D721Med (cell line): Measurements from ENCODE around the gene PER3.
A peak's percentile ranks its signal among the peaks of the same experiment; 100 is the strongest.

ENCODE experiments used
- DNase-seq: peaks from one replicate; pipeline ENCODE4 v3.0.0; 2011; ENCODE audit warnings: low spot score; ENCODE audit not compliant: insufficient read length
- FAIRE-seq: peaks from 2 replicates; lab custom pipeline; 2011; peaks lifted over from hg19 to GRCh38; lab: Jason Lieb, UNC
- TF ChIP-seq, protein P1 (sequence below): IDR thresholded peaks from 2 replicates; pipeline ENCODE4 v1.5.1; 2012; ENCODE audit warnings: mild to moderate bottlenecking, control low read depth; ENCODE audit not compliant: insufficient read depth; ENCODE audit errors: missing control alignments

Gene PER3

DNA sequence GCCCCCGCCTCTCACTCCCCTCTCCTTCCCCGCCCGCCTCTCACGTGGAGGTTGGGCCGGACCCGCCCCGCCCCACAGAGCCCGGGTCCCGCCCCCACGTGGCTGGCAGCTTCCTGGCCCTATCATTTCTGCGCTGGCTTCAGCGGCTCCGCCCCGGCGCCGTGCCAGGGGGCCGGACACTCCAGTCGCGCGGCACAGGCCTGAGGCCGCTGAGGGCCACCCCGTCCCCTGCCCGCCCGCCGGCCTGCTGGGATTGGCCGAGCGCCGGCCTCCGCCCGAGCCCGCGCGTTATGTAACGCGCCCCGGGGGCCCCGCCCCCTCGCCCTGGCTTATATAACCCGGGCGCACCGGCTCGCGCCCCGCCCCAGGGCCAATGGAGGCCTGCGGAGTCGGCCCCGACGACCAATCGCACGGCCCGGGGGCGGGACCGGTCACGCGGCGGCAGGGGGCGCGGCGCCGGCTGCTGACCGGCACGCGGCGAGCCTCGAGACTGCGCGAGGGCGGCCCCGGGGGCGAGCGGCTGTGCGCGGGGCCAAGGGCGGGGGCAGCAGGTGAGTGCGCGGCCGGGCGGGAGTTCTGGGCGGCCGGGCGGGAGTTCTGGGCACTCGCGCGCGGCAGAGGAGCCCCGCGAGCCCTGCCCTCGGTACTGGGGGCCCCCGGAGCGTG lies at the start of gene PER3:
TSS of gene PER3 (plus strand) at position 466 of the 666 bp plus-strand sequence. CDS start 587 bp downstream, outside the sequence.
- TF ChIP-seq, protein P1, sequence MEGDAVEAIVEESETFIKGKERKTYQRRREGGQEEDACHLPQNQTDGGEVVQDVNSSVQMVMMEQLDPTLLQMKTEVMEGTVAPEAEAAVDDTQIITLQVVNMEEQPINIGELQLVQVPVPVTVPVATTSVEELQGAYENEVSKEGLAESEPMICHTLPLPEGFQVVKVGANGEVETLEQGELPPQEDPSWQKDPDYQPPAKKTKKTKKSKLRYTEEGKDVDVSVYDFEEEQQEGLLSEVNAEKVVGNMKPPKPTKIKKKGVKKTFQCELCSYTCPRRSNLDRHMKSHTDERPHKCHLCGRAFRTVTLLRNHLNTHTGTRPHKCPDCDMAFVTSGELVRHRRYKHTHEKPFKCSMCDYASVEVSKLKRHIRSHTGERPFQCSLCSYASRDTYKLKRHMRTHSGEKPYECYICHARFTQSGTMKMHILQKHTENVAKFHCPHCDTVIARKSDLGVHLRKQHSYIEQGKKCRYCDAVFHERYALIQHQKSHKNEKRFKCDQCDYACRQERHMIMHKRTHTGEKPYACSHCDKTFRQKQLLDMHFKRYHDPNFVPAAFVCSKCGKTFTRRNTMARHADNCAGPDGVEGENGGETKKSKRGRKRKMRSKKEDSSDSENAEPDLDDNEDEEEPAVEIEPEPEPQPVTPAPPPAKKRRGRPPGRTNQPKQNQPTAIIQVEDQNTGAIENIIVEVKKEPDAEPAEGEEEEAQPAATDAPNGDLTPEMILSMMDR: no peak
- FAIRE-seq (no peak), DNase-seq (peak; percentile 59)

DNA sequence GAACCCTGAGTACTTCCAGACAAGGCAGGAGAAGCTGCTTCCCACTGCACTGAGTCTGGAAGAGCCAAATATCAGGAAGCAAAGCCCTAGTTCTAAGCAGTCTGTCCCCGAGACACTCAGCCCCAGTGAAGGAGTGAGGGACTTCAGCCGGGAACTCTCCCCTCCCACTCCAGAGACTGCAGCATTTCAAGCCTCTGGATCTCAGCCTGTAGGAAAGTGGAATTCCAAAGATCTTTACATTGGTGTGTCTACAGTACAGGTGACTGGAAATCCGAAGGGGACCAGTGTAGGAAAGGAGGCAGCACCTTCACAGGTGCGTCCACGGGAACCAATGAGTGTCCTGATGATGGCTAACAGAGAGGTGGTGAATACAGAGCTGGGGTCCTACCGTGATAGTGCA lies 46.0 kb upstream of the PER3 start:
- FAIRE-seq (no peak), DNase-seq (no peak)
- TF ChIP-seq, protein P1: no peak

DNA sequence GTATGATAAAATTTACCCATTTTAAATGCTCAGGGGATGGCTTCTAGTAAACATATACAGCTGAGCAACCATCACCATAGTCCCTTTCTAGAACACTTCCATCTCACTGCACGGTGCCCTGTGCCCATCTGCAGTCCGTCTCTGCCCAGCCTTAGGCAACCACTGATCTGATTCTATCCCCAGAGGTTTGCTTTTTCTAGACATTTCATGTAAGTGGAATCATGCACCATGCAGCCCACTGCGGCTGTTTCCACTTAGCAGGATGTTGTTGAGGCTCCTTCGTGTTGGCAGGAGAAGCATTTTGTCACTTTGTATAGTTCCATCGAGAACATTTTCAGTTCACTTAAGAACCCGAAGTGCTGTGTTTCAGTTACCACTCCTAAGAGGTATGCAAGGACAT lies 40.7 kb upstream of the PER3 start:
- DNase-seq (no peak), FAIRE-seq (no peak)
- TF ChIP-seq, protein P1: no peak

DNA sequence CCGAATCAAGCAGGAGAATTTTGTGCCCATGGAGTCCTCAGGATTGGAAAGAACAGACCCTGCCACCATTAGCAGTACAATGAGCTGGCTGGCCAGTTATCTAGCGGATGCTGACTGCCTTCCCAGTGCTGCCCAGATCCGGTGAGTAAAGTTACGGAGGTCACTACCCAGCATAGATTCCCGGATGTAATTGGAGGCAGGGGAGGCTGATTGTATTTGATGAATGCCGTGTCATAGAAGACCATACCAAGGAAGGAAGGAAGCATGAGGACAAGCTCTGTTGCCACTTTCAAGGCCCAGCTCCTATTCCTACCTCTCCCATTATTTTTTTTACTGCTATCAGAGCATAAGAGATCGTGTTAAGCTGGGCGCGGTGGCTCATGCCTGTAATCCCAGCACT lies 39.2 kb upstream of the PER3 start:
- DNase-seq (no peak), FAIRE-seq (no peak)
- TF ChIP-seq, protein P1: no peak

DNA sequence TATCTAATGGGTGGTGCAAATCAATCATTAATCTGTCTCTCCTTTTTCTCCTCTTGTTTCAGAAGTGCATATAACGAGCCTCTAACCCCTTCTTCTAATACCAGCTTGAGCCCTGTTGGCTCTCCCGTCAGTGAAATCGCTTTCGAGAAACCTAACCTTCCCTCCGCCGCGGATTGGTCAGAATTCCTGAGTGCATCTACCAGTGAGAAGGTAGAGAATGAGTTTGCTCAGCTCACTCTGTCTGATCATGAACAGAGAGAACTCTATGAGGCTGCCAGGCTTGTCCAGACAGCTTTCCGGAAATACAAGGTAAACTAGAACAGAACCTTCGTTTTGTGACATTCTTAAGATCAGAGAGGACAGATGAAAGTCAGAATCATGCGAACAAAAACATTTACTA lies 38.3 kb upstream of the PER3 start:
- no peak for DNase-seq
- no peak for FAIRE-seq
- TF ChIP-seq, protein P1: no peak

DNA sequence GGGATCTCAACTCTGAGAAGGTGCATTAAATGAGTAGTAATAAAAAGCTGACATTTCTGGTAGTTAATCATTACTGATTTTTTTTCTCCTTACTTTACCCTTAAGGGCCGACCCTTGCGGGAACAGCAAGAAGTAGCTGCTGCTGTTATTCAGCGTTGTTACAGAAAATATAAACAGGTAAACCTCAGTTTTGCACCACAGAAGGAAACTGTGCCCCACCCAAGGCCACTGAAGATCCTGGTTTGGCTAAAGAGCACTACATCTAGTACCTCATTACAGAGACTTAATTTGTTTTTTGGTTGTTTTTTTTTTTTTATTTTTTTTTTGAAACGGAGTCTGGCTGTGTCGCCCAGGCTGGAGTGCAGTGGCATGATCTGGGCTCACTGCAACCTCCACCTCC lies 36.5 kb upstream of the PER3 start:
- FAIRE-seq: no peak

DNA sequence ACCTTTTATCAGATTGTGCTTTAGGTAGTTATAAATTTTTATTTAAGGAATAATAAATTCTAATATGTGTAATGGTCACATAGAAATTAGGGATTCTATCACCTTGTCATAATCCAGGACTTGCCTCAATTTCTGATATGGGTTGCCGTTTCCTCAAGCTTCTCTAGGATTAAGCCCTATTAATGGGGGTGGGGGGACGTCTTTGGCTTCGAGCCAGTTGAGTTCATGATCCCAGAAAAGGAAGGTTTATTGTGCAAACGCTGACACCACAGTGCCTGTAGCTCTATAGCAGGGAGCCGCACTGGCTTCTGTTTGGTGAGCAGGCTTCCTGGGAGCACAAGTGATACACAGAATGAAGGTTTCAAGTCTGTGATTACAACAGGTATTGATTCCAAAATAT lies 35.0 kb upstream of the PER3 start:
- FAIRE-seq (no peak), DNase-seq (no peak)
- TF ChIP-seq, protein P1: no peak

More for the DNA sequence above, 36.5 kb upstream of the PER3 start:
- DNase-seq: no peak
- TF ChIP-seq, protein P1: no peak
